B cell (primary cell): Measurements from ENCODE around the gene IL31RA.

Source experiments
- EZH2 ChIP-seq: IDR thresholded peaks from 2 replicates; pipeline ENCODE4 v1.6.1; 2012; ENCODE audit warnings: borderline replicate concordance, low read depth, mild to moderate bottlenecking, moderate library complexity, low read length; ENCODE audit not compliant: insufficient read depth, poor library complexity, severe bottlenecking
- TF ChIP-seq, protein P1 (sequence below): fragments of 200-600 bp; IDR thresholded peaks from one replicate; pipeline ENCODE4 v1.8.0; 2022; ENCODE audit warnings: antibody characterized with exemption, mild to moderate bottlenecking

GRCh38 chr5:55926476-55926875 is 75.3 kb downstream of the IL31RA start:
- TF ChIP-seq EZH2: no peak
- TF ChIP-seq, protein P1, sequence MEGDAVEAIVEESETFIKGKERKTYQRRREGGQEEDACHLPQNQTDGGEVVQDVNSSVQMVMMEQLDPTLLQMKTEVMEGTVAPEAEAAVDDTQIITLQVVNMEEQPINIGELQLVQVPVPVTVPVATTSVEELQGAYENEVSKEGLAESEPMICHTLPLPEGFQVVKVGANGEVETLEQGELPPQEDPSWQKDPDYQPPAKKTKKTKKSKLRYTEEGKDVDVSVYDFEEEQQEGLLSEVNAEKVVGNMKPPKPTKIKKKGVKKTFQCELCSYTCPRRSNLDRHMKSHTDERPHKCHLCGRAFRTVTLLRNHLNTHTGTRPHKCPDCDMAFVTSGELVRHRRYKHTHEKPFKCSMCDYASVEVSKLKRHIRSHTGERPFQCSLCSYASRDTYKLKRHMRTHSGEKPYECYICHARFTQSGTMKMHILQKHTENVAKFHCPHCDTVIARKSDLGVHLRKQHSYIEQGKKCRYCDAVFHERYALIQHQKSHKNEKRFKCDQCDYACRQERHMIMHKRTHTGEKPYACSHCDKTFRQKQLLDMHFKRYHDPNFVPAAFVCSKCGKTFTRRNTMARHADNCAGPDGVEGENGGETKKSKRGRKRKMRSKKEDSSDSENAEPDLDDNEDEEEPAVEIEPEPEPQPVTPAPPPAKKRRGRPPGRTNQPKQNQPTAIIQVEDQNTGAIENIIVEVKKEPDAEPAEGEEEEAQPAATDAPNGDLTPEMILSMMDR: no peak
